ENCODE data around the gene SSR1. TPM values are rescaled to one million over a fixed set of nuclear protein-coding genes. Genes with fewer than 3 reads are reported as not detected.

Gene SSR1
- total RNA-seq, 2 experiments from 2014 or later = 49.6 to 55.1 TPM

DNA sequence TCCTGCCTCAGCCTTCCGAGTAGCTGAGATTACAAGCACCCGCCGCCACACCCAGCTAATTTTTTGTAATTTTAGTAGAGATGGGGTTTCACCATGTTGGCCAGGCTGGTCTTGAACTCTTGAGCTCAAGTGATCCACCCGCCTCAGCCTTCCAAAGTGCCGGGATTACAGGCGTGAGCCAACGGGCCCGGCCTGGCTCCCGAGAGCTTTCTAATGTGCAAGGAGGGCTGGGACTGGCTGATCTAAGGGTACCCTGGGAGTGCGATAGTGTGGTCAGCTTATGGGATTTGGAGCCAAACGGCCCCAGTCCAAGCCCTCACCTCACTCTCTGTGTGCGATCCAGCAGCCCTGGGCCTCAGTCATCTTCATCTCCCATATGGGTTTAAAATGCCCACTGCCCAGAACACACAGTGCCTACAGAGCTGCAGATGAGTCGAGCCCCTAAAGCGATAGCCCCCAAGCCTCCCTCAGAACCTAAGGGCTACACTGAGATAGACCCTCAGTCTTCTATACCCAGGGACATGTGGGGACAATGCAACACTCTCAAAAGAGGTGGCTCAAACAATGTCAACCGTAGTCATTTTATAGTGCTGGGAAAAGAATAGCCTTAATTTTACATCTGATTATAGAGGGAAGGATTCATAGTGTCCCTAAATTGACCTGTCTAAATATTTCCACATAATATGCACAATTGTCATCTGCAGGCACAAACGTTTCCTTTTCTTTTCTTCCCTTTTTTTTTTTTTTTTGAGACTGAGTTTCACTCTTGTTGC is 50.1 kb downstream of the SSR1 start:
- intact Hi-C loops (cut with DNase I, micrococcal nuclease) = no loop called here
- Mint-ChIP-seq H3K9me3 (no peaks in the 10 kb centered on the region), H3K27ac (no peak overlapping the region), H3K27me3 (peaks cover 19% of the 10 kb centered on the region), H3K36me3 (ENCODE audit: low read depth) (no peaks in the 10 kb centered on the region), H3K4me3 (peak overlapping the region; percentile 83), H3K4me1 (ENCODE audit: low read depth) (peaks cover 20% of the 10 kb centered on the region)
- ChIA-PET CTCF (no interaction called here), POLR2A (interaction anchor here (0.7 kb wide), 2 partner anchors 328 to 541 kb away, joined by 3 read pairs; partner anchors contain the start of gene SNRNP48)
- Histone ChIP-seq H3K36me3 (ENCODE audit: insufficient read depth, low read length) (no peaks in the 10 kb centered on the region), H3K4me1 (ENCODE audit: insufficient read depth, low read length) (peaks cover 17% of the 10 kb centered on the region), H3K9me3 (ENCODE audit: control insufficient read depth in 1 of 2, insufficient read depth in 1 of 2, low read length in 2 of 2) (peaks cover 0 to 24% of the 10 kb centered on the region in 2 experiments), H3K27me3 (ENCODE audit: control insufficient read depth in 1 of 2, insufficient read depth in 2 of 2, low read length in 2 of 2) (peaks cover 0 to 13% of the 10 kb centered on the region in 2 experiments), H3K4me3 (ENCODE audit: low read length) (no peak overlapping the region), H3K27ac (ENCODE audit: low read depth in 1 of 2, low read length in 2 of 2) (no peak overlapping the region)
- ATAC-seq (ENCODE audit: poor library complexity) (no peak), DNase-seq (no peak)
- TF ChIP-seq, protein P1, sequence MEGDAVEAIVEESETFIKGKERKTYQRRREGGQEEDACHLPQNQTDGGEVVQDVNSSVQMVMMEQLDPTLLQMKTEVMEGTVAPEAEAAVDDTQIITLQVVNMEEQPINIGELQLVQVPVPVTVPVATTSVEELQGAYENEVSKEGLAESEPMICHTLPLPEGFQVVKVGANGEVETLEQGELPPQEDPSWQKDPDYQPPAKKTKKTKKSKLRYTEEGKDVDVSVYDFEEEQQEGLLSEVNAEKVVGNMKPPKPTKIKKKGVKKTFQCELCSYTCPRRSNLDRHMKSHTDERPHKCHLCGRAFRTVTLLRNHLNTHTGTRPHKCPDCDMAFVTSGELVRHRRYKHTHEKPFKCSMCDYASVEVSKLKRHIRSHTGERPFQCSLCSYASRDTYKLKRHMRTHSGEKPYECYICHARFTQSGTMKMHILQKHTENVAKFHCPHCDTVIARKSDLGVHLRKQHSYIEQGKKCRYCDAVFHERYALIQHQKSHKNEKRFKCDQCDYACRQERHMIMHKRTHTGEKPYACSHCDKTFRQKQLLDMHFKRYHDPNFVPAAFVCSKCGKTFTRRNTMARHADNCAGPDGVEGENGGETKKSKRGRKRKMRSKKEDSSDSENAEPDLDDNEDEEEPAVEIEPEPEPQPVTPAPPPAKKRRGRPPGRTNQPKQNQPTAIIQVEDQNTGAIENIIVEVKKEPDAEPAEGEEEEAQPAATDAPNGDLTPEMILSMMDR (IDR thresholded peaks at IDR 0.05) = no peak

DNA sequence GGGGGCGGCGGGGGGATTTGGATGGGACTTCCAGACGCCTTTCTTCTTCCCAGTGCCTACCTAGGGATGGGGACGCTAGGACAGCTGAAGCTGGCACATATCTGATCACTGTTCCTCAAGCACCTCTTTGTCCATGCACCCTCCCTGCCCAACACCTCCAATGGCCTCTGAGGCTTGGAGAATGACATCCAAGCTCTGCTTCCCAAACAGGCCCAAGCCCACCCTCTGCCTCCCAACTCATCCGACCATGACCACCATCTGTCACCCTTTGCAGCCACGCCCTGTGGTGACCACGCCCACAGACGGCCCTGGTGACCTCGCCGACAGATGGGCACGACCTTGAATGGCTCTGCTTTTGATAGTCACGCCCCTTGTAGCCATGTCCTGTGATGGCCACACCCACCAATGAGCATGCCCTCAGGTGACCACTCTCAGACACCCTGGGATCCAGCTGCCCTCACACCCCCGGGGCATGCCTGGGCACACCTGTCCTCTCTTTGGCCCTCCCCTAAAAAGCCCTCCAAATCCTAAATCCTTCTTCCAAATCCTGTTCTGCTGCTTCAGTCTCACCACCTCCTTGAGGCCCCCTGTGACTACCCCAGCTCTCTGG is 51.0 kb downstream of the SSR1 start:
- peak overlapping the region; percentile 83 for H3K4me3 Mint-ChIP-seq
- ATAC-seq (ENCODE audit: poor library complexity) = no peak
- no peaks in the 10 kb centered on the region for H3K36me3 Mint-ChIP-seq (ENCODE audit: low read depth)
- no peaks in the 10 kb centered on the region for H3K36me3 ChIP-seq (ENCODE audit: insufficient read depth, low read length)
- H3K27ac ChIP-seq (ENCODE audit: low read depth in 1 of 2, low read length in 2 of 2) = no peak overlapping the region
- peaks cover 17% of the 10 kb centered on the region for H3K4me1 ChIP-seq (ENCODE audit: insufficient read depth, low read length)
- TF ChIP-seq, protein P1 (IDR thresholded peaks at IDR 0.05) = no peak
- no peak for DNase-seq
- POLR2A ChIA-PET = interaction anchor here (1.3 kb wide), 1 partner anchor 13 kb away, joined by 4 read pairs; no protein-coding TSS in a partner anchor
- peaks cover 19% of the 10 kb centered on the region for H3K27me3 Mint-ChIP-seq
- H3K9me3 Mint-ChIP-seq = no peaks in the 10 kb centered on the region
- H3K27ac Mint-ChIP-seq = no peak overlapping the region
- intact Hi-C loops (cut with DNase I, micrococcal nuclease) = no loop called here
- H3K4me1 Mint-ChIP-seq (ENCODE audit: low read depth) = peaks cover 20% of the 10 kb centered on the region
- peaks cover 0 to 24% of the 10 kb centered on the region in 2 experiments for H3K9me3 ChIP-seq (ENCODE audit: control insufficient read depth in 1 of 2, insufficient read depth in 1 of 2, low read length in 2 of 2)
- H3K27me3 ChIP-seq (ENCODE audit: control insufficient read depth in 1 of 2, insufficient read depth in 2 of 2, low read length in 2 of 2) = peaks cover 0 to 13% of the 10 kb centered on the region in 2 experiments
- H3K4me3 ChIP-seq (ENCODE audit: low read length) = peak overlapping the region; percentile 69
- CTCF ChIA-PET = no interaction called here

DNA sequence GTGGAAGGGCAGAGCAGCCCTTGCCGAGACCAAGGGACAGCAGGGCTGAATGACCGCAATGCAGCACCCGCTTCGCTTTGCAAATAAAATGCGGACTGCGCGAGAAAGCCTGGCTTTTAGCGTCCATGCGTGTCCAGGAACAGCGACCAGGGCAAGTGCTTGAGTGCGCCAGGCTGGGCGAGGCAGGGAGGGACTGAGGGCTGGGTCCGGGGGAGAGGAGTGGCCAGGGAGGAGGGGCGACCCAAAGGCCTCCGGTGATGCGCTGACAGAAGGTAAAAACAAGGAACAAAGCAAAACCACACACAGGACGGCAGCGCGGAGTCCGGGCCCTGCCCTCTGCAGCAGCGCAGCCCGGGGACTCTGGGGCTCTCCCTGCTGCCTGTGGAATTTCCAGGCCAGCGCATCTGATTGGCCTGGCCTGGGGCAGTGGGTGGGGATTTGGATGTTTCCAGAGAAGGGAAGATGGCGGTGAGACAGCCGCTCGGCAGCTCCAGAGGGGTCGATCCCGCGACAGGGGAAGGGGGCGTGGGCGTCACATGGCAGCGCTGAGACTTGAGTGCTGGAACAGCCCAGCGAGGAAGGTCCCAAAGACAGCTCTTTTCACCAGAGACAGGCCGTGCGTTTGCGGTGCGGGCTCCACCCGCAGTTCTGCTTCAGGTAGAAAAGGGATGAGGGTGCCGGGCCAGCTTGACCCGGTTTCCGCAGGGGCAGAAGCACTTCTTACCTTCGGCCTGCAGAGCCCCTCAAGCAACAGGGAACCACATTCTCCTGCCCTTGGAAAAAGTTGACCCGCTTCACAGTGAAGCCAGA is 51.8 kb downstream of the SSR1 start:
- no peak overlapping the region for H3K27ac Mint-ChIP-seq
- intact Hi-C loops (cut with DNase I, micrococcal nuclease) = no loop called here
- ATAC-seq (ENCODE audit: poor library complexity) = peak; percentile 81

More for the DNA sequence above, 51.8 kb downstream of the SSR1 start:
- TF ChIP-seq, protein P1 (IDR thresholded peaks at IDR 0.05) = no peak
- peak overlapping the region; percentile 69 for H3K4me3 ChIP-seq (ENCODE audit: low read length)
- ChIA-PET CTCF (no interaction called here), POLR2A (interaction anchor here (1.3 kb wide), 1 partner anchor 14 kb away, joined by 4 read pairs; no protein-coding TSS in a partner anchor)
- Mint-ChIP-seq H3K4me1 (ENCODE audit: low read depth) (peaks cover 20% of the 10 kb centered on the region), H3K36me3 (ENCODE audit: low read depth) (no peaks in the 10 kb centered on the region), H3K27me3 (peaks cover 19% of the 10 kb centered on the region), H3K4me3 (peak overlapping the region; percentile 83), H3K9me3 (peaks cover 3% of the 10 kb centered on the region)
- H3K9me3 ChIP-seq (ENCODE audit: control insufficient read depth in 1 of 2, insufficient read depth in 1 of 2, low read length in 2 of 2) = peaks cover 0 to 22% of the 10 kb centered on the region in 2 experiments
- H3K4me1 ChIP-seq (ENCODE audit: insufficient read depth, low read length) = peaks cover 17% of the 10 kb centered on the region
- H3K27me3 ChIP-seq (ENCODE audit: control insufficient read depth in 1 of 2, insufficient read depth in 2 of 2, low read length in 2 of 2) = peaks cover 0 to 13% of the 10 kb centered on the region in 2 experiments
- peak in 6 of 14 experiments; percentile 8 to 73 (median 38) for DNase-seq
- H3K27ac ChIP-seq (ENCODE audit: low read depth in 1 of 2, low read length in 2 of 2) = no peak overlapping the region
- no peaks in the 10 kb centered on the region for H3K36me3 ChIP-seq (ENCODE audit: insufficient read depth, low read length)

All from CD4-positive, alpha-beta T cell (primary cell).